Osteocyte (in vitro differentiated cells): Measurements from ENCODE around the gene IQSEC1. TPM values are rescaled to one million over a fixed set of nuclear protein-coding genes. Genes with fewer than 3 reads are reported as not detected.

Experiments used
- DNase-seq: peaks from one replicate; pipeline ENCODE4 v3.0.0; 2021; ENCODE audit warnings: mixed read lengths; ENCODE audit not compliant: unreplicated experiment; ENCODE audit errors: extremely low spot score
- H3K27ac Mint-ChIP-seq: one replicate; pipeline ENCODE4 v1.8.0; 2021; ENCODE audit warnings: mild to moderate bottlenecking, mixed read lengths; ENCODE audit not compliant: unreplicated experiment
- H3K27me3 Mint-ChIP-seq: one replicate; pipeline ENCODE4 v1.8.0; 2021; ENCODE audit warnings: mixed read lengths; ENCODE audit not compliant: unreplicated experiment
- H3K36me3 Mint-ChIP-seq: one replicate; pipeline ENCODE4 v1.8.0; 2021; ENCODE audit warnings: mixed read lengths; ENCODE audit not compliant: unreplicated experiment
- H3K4me1 Mint-ChIP-seq: one replicate; pipeline ENCODE4 v1.8.0; 2021; ENCODE audit warnings: mixed read lengths; ENCODE audit not compliant: unreplicated experiment
- H3K4me3 Mint-ChIP-seq: one replicate; pipeline ENCODE4 v1.8.0; 2021; ENCODE audit warnings: mild to moderate bottlenecking, moderate library complexity, mixed read lengths; ENCODE audit not compliant: unreplicated experiment
- H3K9me3 Mint-ChIP-seq: one replicate; pipeline ENCODE4 v1.8.0; 2021; ENCODE audit warnings: mixed read lengths; ENCODE audit not compliant: unreplicated experiment
- CTCF ChIP-seq: fragments of 200-600 bp; sonication (generic); IDR thresholded peaks from 2 replicates; pipeline ENCODE4 v1.5.0; 2021; ENCODE audit warnings: antibody characterized with exemption, mild to moderate bottlenecking, moderate library complexity
- total RNA-seq: library from RNA; stranded (reverse); gene quantifications from 2 replicates; pipeline ENCODE4 v1.2.1, GENCODE V29; 2021

The IQSEC1 gene
- total RNA-seq, 1 donor from 2014 or later: 37.9 TPM

GRCh38 chr3:13066236-13066635, 7.0 kb downstream of the IQSEC1 start:
- no peaks in the 10 kb centered on the region for H3K36me3 Mint-ChIP-seq
- no peak for DNase-seq
- no peak overlapping the region for H3K4me3 Mint-ChIP-seq
- H3K27me3 Mint-ChIP-seq: no peaks in the 10 kb centered on the region
- H3K9me3 Mint-ChIP-seq: no peaks in the 10 kb centered on the region
- H3K4me1 Mint-ChIP-seq: peaks cover 3% of the 10 kb centered on the region
- TF ChIP-seq CTCF: no peak
- H3K27ac Mint-ChIP-seq: no peak overlapping the region

- no peak overlapping the region for H3K27ac Mint-ChIP-seq
- H3K4me3 Mint-ChIP-seq: no peak overlapping the region
- H3K36me3 Mint-ChIP-seq: no peaks in the 10 kb centered on the region
- DNase-seq: no peak
- peaks cover 3% of the 10 kb centered on the region for H3K4me1 Mint-ChIP-seq
- H3K27me3 Mint-ChIP-seq: no peaks in the 10 kb centered on the region
- H3K9me3 Mint-ChIP-seq: no peaks in the 10 kb centered on the region
- no peak for TF ChIP-seq CTCF
Observed at GRCh38 chr3:13065727-13066126, 7.5 kb downstream of the IQSEC1 start.

GRCh38 chr3:13064964-13065363, 8.3 kb downstream of the IQSEC1 start:
- H3K27me3 Mint-ChIP-seq: no peaks in the 10 kb centered on the region
- H3K4me1 Mint-ChIP-seq: peaks cover 3% of the 10 kb centered on the region
- H3K36me3 Mint-ChIP-seq: no peaks in the 10 kb centered on the region
- H3K27ac Mint-ChIP-seq: no peak overlapping the region
- no peak for DNase-seq
- H3K9me3 Mint-ChIP-seq: no peaks in the 10 kb centered on the region
- H3K4me3 Mint-ChIP-seq: no peak overlapping the region
- no peak for TF ChIP-seq CTCF

DNA sequence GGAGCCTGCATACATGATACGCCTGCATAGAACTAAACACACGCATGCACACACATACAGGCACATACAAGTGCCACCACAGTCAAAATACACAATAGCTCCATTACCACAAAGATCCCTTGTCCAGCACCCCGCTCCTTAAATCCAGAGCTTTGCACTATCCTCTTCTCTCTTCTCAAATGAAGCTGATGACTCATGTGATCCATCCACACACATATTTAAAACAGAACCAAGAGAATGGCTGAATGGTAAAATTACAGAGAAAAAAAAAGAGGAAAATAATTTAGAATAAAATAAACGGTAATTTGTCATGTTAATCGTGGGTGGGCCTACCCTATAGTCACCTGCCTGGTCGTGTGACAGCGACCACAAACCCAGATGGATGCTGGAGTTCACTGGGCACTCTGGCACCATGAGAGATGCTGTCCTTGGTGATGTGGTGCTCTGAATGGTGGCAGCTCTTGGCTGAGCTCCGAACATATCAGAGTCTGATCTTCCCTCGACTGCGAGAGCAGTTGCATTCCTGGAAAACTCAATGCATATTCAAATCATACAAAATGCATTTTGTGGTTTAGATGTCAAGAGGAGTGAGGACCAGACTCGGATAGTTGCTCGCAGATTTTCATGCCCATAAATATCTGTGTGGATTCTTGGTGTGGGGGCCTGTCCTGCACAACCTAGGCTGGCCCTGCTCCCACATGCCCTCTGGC, 8.9 kb downstream of the IQSEC1 start:
- Mint-ChIP-seq H3K9me3 (no peaks in the 10 kb centered on the region), H3K4me3 (no peak overlapping the region), H3K27me3 (no peaks in the 10 kb centered on the region), H3K4me1 (peaks cover 3% of the 10 kb centered on the region), H3K27ac (no peak overlapping the region), H3K36me3 (no peaks in the 10 kb centered on the region)
- TF ChIP-seq CTCF: no peak
- DNase-seq: no peak

- no peaks in the 10 kb centered on the region for H3K36me3 Mint-ChIP-seq
- H3K9me3 Mint-ChIP-seq: no peaks in the 10 kb centered on the region
- DNase-seq: no peak
- H3K27me3 Mint-ChIP-seq: no peaks in the 10 kb centered on the region
- TF ChIP-seq CTCF: no peak
- no peak overlapping the region for H3K4me3 Mint-ChIP-seq
- H3K27ac Mint-ChIP-seq: no peak overlapping the region
- peaks cover 3% of the 10 kb centered on the region for H3K4me1 Mint-ChIP-seq
Observed at GRCh38 chr3:13063225-13063624, 10.0 kb downstream of the IQSEC1 start.
